Measurements from ENCODE around the gene NCBP3. TPM values are rescaled to one million over a fixed set of nuclear protein-coding genes. Genes with fewer than 3 reads are reported as not detected.

NCBP3 gene
- total and polyA plus RNA-seq, 2 of the 4 experiments (the other 2 are of a cell fraction) = 10.8 to 13.5 TPM

GRCh38 chr17:3768341-3768740 is 77.7 kb downstream of the NCBP3 start:
- CTCF ChIA-PET = no interaction called here
- H3K36me3 ChIP-seq (ENCODE audit: control insufficient read depth, insufficient read depth, low read length) = no peaks in the 10 kb centered on the region

More at GRCh38 chr17:3768341-3768740, 77.7 kb downstream of the NCBP3 start:
- dilution Hi-C loops (cut with HindIII; ENCODE audit: low sequenced_read_pairs, unreplicated experiment) (no loop called here), in situ Hi-C loops (cut with MboI; ENCODE audit: low sequenced_read_pairs) (no loop called here), intact Hi-C loops (cut with micrococcal nuclease) (no loop called here)
- Histone ChIP-seq H3K9ac (ENCODE audit: low read depth, low read length) (no peak overlapping the region), H4K8ac (ENCODE audit: low read depth in 2 of 2, low read length in 2 of 2) (no peak overlapping the region), H3K27me3 (ENCODE audit: control insufficient read depth, insufficient read depth, low read length) (no peaks in the 10 kb centered on the region; the same call in 1 of the 2 replicates), H3K9me3 (ENCODE audit: control insufficient read depth, insufficient read depth, low read length) (peaks cover 7% of the 10 kb centered on the region), H3K4me3 (ENCODE audit: insufficient read depth, low read depth, low read length) (no peak overlapping the region), H2BK15ac (ENCODE audit: low read depth, low read length) (no peak overlapping the region), H2BK120ac (ENCODE audit: low read depth, low read length) (no peak overlapping the region), H4K5ac (ENCODE audit: low read depth, low read length) (no peak overlapping the region), H3K14ac (replicated peaks; ENCODE audit: low read depth, low read length) (no peak overlapping the region), H3K27ac (ENCODE audit: insufficient read depth, low read length) (no peak overlapping the region), H3K18ac (ENCODE audit: low read depth, low read length) (no peak overlapping the region), H4K91ac (ENCODE audit: insufficient read depth, low read depth, low read length) (no peak overlapping the region), H3K79me1 (ENCODE audit: low read depth in 1 of 2, low read length in 2 of 2) (no peaks in the 10 kb centered on the region), H3K9me1 (ENCODE audit: insufficient read depth, low read length) (no peaks in the 10 kb centered on the region; the same call in 1 of the 2 replicates), H3K4me1 (ENCODE audit: control insufficient read depth, insufficient read depth, low read length) (peaks cover 5% of the 10 kb centered on the region; the same call in 1 of the 2 replicates), H2BK20ac (ENCODE audit: low read depth, low read length) (no peak overlapping the region), H2AK9ac (replicated peaks; ENCODE audit: low read depth, low read length, poor library complexity) (no peak overlapping the region), H4K20me1 (ENCODE audit: insufficient read depth, low read length) (no peaks in the 10 kb centered on the region), H2BK5ac (ENCODE audit: low read depth, low read length, poor library complexity, severe bottlenecking) (no peak overlapping the region), H3K4me2 (ENCODE audit: low read depth, low read length) (no peak overlapping the region), H3K23ac (ENCODE audit: low read depth, low read length) (no peak overlapping the region), H2AFZ (replicated peaks; ENCODE audit: low read length, poor library complexity) (no peak overlapping the region), H2AK5ac (ENCODE audit: low read depth, low read length) (no peak overlapping the region), H3K56ac (ENCODE audit: extremely low read depth, insufficient read depth, low read length) (no peak overlapping the region), H3K4ac (ENCODE audit: low read depth, low read length) (no peak overlapping the region)
- whole genome bisulfite sequencing, 2 experiments (ENCODE audit: extremely low coverage in 2 of 2, insufficient read length in 1 of 2) = 87% methylated on average over 8 of the region's 9 CpGs; no CpG with 5 or more reads in 1 of the 2 experiments
- ATAC-seq (ENCODE audit: low read depth) = no peak
- no peak for DNase-seq
- POLR2A ChIA-PET (ENCODE audit: unreplicated experiment) = no interaction called here
- BruUV-seq (replicated peaks) = no TSS peak
- TF ChIP-seq, protein P1, sequence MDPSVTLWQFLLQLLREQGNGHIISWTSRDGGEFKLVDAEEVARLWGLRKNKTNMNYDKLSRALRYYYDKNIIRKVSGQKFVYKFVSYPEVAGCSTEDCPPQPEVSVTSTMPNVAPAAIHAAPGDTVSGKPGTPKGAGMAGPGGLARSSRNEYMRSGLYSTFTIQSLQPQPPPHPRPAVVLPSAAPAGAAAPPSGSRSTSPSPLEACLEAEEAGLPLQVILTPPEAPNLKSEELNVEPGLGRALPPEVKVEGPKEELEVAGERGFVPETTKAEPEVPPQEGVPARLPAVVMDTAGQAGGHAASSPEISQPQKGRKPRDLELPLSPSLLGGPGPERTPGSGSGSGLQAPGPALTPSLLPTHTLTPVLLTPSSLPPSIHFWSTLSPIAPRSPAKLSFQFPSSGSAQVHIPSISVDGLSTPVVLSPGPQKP (IDR thresholded peaks at IDR 0.05; ENCODE audit: borderline replicate concordance, low read depth, low read length) = no peak
- TF ChIP-seq MAZ (IDR thresholded peaks at IDR 0.05; ENCODE audit: borderline replicate concordance, low read depth, low read length) = no peak
- TF ChIP-seq SMC3 (IDR thresholded peaks at IDR 0.05; ENCODE audit: low read depth, low read length) = no peak
- no peak for TF ChIP-seq CHD1 (IDR thresholded peaks at IDR 0.05; ENCODE audit: low read depth, low read length)

All from IMR-90 (cell line).